Right hindlimb (tissue), 1 donor: ENCODE results near the gene KAT2A.
A peak's percentile ranks its signal among the peaks of the same experiment; 100 is the strongest.
"Not testable (repeated sequence)": the region's sequence is repeated elsewhere in the genome, so short reads cannot be mapped to it uniquely, and the experiment has no call there.

Experiments used
- DNase-seq: peaks from one replicate; pipeline ENCODE4 v3.0.0-alpha.2; 2018

The KAT2A gene

GRCh38 chr17:42120770-42121769 is at the start of gene KAT2A:
Gene KAT2A, minus strand, starts transcription at chr17:42121367. Its CDS starts 63 bp downstream, at chr17:42121304.
- peak; percentile 92 for DNase-seq

DNA sequence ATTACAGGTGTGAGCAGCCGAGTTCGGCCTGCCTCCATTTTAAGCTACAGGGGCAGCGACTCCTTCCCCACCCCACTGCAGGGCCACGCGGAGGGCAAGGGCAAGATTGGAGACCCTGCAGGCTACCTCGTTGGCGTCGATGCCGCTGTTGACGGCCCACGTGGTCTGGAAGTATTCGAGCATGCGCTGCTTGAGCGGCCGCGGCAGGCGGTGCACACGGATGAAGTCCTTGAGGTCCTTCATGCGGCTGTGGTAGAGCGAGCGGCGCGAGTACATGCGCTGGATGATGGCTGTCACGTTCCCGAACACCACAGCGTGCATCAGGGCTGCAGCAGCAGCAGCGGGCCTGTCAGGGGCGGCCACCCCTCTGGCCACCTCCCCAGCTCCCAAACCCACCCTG is 48.2 kb upstream of the KAT2A start:
- DNase-seq, result no peak

- no peak for DNase-seq
Measured at GRCh38 chr17:42167807-42168206, 46.6 kb upstream of the KAT2A start.

DNA sequence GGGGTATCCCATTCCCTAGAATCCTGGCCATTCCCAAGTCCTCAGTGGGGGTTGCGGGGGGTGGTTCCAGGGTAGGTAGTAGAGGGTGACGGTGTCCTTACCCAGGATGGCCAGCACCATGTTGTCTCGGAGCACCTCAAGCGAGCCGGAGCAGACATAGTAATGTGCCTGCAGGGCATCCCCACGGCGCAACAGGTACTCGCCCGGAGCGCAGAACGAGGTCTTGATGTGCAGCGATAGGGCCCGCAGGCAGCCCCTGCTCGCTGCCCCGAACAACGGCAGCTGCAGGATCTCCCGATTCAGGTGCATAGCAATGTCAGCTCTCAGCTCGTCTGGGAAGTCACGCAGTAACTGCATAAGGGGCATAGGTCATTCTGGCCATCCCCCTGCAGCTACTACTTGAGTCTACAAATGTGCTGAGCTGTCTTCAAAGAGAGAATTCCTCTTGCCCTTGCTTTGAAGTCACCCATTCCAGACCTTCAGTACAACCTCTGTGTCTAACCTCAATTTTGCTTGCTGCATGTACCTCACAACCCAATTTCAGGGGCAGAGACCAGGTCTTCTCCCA is 45.1 kb upstream of the KAT2A start:
- DNase-seq, result no peak

GRCh38 chr17:42165751-42166150 is 44.6 kb upstream of the KAT2A start:
- DNase-seq, result no peak

DNA sequence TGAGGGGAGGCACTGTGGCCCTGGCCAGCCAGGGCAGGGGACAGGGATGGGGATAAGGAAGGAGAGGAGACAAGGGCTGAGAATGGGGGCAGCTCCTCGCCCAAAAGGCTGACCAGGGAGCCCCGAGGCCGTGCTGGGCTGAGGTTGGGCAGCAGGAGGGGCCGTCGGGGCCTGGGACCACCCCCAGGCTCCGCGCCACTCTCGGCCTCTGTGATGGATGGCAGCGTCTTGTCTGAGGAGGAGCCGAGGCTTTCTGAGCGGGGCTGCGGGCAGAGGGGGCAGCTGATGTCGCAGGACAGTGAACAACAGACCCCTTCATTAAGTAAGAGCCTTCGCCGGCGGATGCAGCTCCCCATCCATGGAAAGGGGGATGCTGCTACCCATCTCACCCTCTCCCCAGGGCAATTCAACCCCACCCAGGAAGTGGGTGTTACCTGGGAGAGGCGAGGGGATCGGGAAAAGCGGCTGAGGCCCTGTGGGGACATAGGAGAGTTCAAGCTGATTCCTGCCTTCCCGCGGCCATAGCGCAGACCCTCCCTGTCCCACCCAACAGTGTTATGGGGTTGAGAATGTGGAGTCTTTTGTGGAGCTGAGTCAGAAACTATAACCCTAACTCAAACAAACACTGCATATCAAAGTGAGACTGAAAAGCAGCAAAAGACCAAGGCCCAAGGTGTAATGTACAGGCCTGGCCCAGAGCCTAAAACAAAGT is 42.7 kb upstream of the KAT2A start:
- no peak for DNase-seq

DNA sequence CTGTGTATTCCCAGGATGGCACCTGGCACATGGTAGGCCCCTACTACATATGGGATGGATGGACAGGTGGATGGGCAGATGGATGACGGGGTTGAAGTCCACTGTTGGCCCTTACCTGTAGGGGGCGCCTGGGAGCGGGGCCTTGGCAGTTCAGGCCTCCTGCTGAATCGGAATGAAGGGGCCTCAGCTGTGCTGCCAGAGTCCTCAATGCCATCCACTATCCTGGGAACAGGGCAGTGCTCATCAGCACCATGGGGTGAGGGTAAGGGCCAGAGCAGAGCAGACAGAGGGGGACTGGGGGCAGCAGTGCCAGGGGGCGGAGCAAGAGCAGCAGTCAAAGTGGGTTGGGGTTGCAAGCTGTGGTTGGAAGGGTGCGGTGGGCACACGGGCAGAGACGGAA is 41.9 kb upstream of the KAT2A start:
- no peak for DNase-seq

DNA sequence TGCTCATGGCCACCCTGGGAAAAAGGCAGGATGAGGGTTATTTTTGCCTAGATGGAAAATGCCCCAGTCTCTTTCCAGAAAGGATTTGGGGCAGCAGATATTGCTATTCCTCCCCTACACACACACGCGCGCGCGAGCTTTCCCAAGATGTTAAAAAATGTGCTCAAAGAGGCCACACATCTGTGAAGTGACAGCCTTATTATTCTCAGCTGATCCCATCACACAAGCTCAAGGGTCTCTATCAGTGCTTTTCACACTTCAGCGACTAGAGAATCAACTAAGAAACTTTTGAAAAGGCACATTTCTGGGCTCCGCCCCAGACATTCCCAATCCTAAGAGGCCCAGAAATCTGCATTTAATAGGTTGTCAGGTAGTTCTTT is 39.4 kb upstream of the KAT2A start:
- no peak for DNase-seq

- DNase-seq, result no peak
Measured at GRCh38 chr17:42159796-42160530, 38.8 kb upstream of the KAT2A start.

GRCh38 chr17:42155614-42156045 is 34.5 kb upstream of the KAT2A start:
- DNase-seq, result no peak

GRCh38 chr17:42153919-42154742 is 33.0 kb upstream of the KAT2A start:
- no peak for DNase-seq

GRCh38 chr17:42146911-42147607 is 25.9 kb upstream of the KAT2A start:
- no peak for DNase-seq

- DNase-seq, result not testable (repeated sequence)
Measured at GRCh38 chr17:42143138-42143537, 22.0 kb upstream of the KAT2A start.

GRCh38 chr17:42142371-42142896 is 21.3 kb upstream of the KAT2A start:
- DNase-seq, result no peak

DNA sequence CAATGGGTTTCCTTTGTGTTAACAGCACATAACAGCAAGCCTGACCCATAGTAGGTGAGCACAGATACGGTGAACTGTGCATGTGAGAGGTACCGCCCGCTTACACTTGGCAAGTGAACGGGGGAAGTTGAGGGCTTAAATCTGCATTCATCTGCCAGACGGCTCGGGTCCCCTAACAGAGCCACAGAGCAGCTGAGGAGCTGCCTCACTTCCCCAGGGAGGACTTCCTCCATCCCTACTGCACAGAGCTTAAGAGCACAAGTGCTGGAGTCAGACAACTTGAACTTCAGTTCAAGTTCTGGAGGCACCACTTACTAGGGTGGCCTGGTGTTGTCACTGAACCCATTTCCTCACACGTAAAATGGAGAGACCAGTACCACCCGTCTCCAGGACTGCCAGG is 20.2 kb upstream of the KAT2A start:
- no peak for DNase-seq

- not testable (repeated sequence) for DNase-seq
Measured at GRCh38 chr17:42140690-42141089, 19.5 kb upstream of the KAT2A start.

- DNase-seq, result no peak
Measured at GRCh38 chr17:42138749-42139492, 17.8 kb upstream of the KAT2A start.

DNA sequence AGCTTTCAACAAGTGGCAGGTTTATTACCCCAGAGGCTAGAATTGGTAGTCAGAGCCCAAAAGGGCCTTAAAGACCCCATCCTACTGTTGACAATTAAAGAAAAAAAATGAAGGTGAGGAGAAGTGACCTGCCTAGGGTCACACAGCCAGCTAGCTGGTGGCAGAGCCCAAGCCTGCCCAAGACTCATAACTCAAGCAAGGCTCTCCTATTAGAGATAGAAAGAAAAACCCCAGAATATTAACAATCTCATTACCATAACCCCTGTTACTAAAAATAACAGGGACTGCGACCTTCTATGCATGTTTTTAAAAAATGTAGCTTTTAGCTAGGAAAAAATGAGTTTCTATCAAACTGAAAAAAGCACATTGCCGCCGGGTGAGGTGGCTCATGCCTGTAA is 15.5 kb upstream of the KAT2A start:
- no peak for DNase-seq

DNA sequence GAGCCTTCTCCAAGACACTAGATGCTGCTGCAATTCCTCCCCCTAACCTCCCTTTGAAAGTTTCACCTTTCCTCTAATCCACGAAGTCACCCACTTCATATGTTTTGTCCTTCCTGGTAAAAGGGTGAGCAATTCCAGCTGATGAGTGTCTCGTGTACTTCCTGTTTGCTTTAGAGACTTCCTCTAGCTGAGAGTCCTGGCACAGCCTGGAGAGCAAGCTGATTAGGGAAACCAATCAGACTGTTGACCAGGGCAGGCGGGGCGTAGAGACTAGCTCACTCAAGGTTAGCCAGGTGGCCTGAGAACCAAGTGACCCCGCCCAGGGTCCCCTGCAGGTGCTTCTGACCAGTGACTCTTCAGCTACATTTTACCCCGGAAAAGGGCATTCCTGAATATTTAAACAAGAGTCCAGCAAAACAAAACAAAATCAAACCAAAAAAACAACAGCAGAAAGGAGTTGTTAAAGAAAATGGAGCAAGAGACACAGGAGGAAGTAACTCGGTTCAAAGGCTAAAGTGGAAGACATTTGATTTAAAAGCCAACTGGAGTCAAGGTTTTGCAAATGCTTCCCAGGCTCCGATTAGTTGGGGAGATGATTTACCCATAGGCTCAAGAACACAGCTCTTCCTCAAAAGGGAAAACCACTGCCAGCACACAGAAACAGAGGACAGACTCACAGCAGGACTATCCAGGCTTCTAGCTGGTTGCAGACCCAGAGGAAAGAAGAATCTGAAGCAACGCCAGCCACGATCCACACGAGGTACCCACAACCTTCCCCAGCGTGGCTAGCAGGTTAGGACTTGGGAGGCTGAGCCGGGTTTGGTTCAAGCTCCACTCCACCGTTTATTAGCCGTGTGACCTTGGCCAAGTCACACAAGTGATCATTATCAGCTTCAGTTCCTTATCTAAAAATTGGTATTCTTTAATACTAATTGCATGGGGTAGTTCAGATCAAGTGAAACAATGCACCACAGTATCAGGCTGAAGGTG is 14.8 kb upstream of the KAT2A start:
- peak; percentile 32 for DNase-seq
